Natural killer cell treated with Interleukin-12 subunit alpha and Interleukin-12 subunit beta and Interleukin-15 and Interleukin-18, amount 100 ng/mL, for 72 hours (primary cell): ENCODE results near the gene BPIFB1. TPM values are rescaled to one million over a fixed set of nuclear protein-coding genes. Genes with fewer than 3 reads are reported as not detected.

Experiments used
- ATAC-seq, 2 donors: fragments of 150-1000 bp; cut with Tn5 transposase in 1 of 2; sonication (Bioruptor Pico), chemical (Tn5 transposase) in 1 of 2; 2 replicates each; pipeline ENCODE4 v1.10.0; 2021
- DNase-seq: peaks from one replicate; pipeline ENCODE4 v3.0.0; 2022; ENCODE audit warnings: low spot score
- H3K27ac Mint-ChIP-seq, 2 donors: 1 replicate in 1 of 2; 2 replicates in 1 of 2; pipeline ENCODE4 v1.8.0; 2022; ENCODE audit warnings: mixed read lengths in 2 of 2, mild to moderate bottlenecking in 1 of 2, moderate library complexity in 1 of 2
- H3K27me3 Mint-ChIP-seq, 2 donors: 1 replicate in 1 of 2; 2 replicates in 1 of 2; pipeline ENCODE4 v1.8.0; 2022; ENCODE audit warnings: mixed read lengths in 2 of 2
- H3K36me3 Mint-ChIP-seq: one replicate; pipeline ENCODE4 v1.8.0; 2022; ENCODE audit warnings: mixed read lengths
- H3K4me1 Mint-ChIP-seq, 2 donors: 1 replicate in 1 of 2; 2 replicates in 1 of 2; pipeline ENCODE4 v1.8.0; 2022; ENCODE audit warnings: low read depth in 2 of 2, mixed read lengths in 2 of 2, mild to moderate bottlenecking in 1 of 2
- H3K4me3 Mint-ChIP-seq: one replicate; pipeline ENCODE4 v1.8.0; 2022; ENCODE audit warnings: mixed read lengths
- H3K9me3 Mint-ChIP-seq: 2 replicates; pipeline ENCODE4 v1.8.0; 2022; ENCODE audit warnings: mixed read lengths
- total RNA-seq, 2 donors: library from RNA; stranded (reverse); gene quantifications; one replicate each; pipeline ENCODE4 v1.2.3, GENCODE V29; 2022

The BPIFB1 gene
- not detected for total RNA-seq

- Mint-ChIP-seq H3K27ac (no peak within 1 kb of the TSS), H3K9me3 (no peaks in the 10 kb centered on the region), H3K4me3 (no peak within 1 kb of the TSS), H3K36me3 (no peaks in the 10 kb centered on the region), H3K27me3 (peaks cover 18 to 20% of the 10 kb centered on the region in 2 donors), H3K4me1 (no peaks in the 10 kb centered on the region)
- DNase-seq, result no peak
- ATAC-seq, result no peak
Observed at GRCh38 chr20:33282991-33283555, at the start of gene BPIFB1. BPIFB1 (plus strand) TSS chr20:33283214; CDS start chr20:33286074, 2,860 bp downstream.

DNA sequence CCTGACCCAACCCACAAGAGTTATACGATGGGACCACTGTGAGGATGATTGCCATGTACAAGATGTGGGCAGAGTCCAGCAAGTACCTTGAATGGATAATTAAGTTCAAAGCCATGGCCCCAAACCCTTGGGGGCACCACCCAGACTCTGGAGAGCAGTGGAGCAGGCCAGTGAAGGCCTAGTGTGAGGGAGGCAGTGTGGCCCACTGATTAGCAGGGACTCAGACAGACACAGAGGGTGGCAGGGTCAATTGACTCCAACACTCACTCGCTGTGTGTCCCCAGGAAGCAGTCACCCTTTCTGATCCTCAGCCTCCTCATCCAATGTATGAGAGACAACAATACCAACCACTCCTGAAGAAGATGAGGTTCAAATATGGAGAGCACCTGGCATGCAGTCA is 49.0 kb upstream of the BPIFB1 start:
- Mint-ChIP-seq H3K27ac (no peak overlapping the region), H3K4me3 (no peak overlapping the region), H3K27me3 (peaks cover 4 to 7% of the 10 kb centered on the region in 2 donors), H3K4me1 (peaks cover 16 to 23% of the 10 kb centered on the region in 2 donors), H3K36me3 (no peaks in the 10 kb centered on the region), H3K9me3 (no peaks in the 10 kb centered on the region)
- ATAC-seq (no peak), DNase-seq (no peak)

DNA sequence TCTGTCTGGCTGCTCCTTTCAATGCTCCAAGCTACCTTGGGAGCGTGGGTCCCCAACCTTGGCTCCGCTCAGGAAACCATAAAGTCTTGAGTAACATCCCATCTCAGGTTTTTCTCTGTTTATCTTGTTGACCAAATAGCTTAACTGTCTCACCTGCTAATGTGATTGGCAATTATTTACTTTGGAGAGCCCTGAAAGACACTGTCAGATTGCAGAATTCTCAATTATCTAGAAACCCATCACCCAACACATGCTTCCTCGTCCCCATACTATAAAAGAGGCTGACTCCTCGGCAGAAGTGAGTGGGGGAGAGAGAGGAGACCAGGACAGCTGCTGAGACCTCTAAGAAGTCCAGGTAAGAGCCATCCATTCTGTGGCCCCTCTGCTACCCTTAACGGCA is 47.3 kb upstream of the BPIFB1 start, which contains the start of gene BPIFA1:
BPIFA1 (plus strand) TSS at position 301 of the 400 bp plus-strand sequence. CDS start 1,716 bp downstream, outside the sequence.
- no peaks in the 10 kb centered on the region for H3K36me3 Mint-ChIP-seq
- no peak within 1 kb of the TSS for H3K27ac Mint-ChIP-seq
- peaks cover 3 to 13% of the 10 kb centered on the region in 2 donors for H3K4me1 Mint-ChIP-seq
- H3K4me3 Mint-ChIP-seq, result no peak within 1 kb of the TSS
- DNase-seq (no peak), ATAC-seq (no peak)
- H3K27me3 Mint-ChIP-seq, result peaks cover 8 to 19% of the 10 kb centered on the region in 2 donors
- H3K9me3 Mint-ChIP-seq, result no peaks in the 10 kb centered on the region

- Mint-ChIP-seq H3K9me3 (no peaks in the 10 kb centered on the region), H3K27ac (no peak overlapping the region), H3K4me1 (peaks cover 0 to 10% of the 10 kb centered on the region in 2 donors), H3K4me3 (no peak overlapping the region), H3K27me3 (peaks cover 8 to 19% of the 10 kb centered on the region in 2 donors), H3K36me3 (no peaks in the 10 kb centered on the region)
- no peak for DNase-seq
- no peak for ATAC-seq
Observed at GRCh38 chr20:33236351-33236750, 46.7 kb upstream of the BPIFB1 start.

DNA sequence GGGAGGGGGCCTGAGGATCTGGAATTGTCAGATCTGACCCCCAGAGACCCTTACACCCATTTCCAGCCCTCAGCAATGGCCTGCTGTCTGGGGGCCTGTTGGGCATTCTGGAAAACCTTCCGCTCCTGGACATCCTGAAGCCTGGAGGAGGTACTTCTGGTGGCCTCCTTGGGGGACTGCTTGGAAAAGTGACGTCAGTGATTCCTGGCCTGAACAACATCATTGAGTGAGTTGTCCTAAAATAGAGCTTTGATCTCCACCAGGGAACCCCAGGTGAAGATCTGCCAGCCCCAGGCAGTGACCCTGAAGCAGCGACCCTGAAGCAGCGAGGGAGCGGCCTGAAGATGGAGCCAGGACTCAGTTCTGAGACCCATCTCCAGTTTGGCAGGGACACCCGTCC is 45.0 kb upstream of the BPIFB1 start:
- peaks cover 14 to 23% of the 10 kb centered on the region in 2 donors for H3K27me3 Mint-ChIP-seq
- DNase-seq (no peak), ATAC-seq (no peak)
- H3K9me3 Mint-ChIP-seq, result no peaks in the 10 kb centered on the region
- H3K36me3 Mint-ChIP-seq, result no peaks in the 10 kb centered on the region
- H3K4me3 Mint-ChIP-seq, result no peak overlapping the region
- H3K4me1 Mint-ChIP-seq, result peaks cover 0 to 2% of the 10 kb centered on the region in 2 donors
- no peak overlapping the region for H3K27ac Mint-ChIP-seq

- Mint-ChIP-seq H3K27ac (no peak overlapping the region), H3K36me3 (no peaks in the 10 kb centered on the region), H3K4me3 (no peak overlapping the region), H3K27me3 (peaks cover 22 to 24% of the 10 kb centered on the region in 2 donors), H3K4me1 (peaks cover 0 to 3% of the 10 kb centered on the region in 2 donors), H3K9me3 (no peaks in the 10 kb centered on the region)
- no peak for ATAC-seq
- no peak for DNase-seq
Observed at GRCh38 chr20:33239418-33239817, 43.6 kb upstream of the BPIFB1 start.

DNA sequence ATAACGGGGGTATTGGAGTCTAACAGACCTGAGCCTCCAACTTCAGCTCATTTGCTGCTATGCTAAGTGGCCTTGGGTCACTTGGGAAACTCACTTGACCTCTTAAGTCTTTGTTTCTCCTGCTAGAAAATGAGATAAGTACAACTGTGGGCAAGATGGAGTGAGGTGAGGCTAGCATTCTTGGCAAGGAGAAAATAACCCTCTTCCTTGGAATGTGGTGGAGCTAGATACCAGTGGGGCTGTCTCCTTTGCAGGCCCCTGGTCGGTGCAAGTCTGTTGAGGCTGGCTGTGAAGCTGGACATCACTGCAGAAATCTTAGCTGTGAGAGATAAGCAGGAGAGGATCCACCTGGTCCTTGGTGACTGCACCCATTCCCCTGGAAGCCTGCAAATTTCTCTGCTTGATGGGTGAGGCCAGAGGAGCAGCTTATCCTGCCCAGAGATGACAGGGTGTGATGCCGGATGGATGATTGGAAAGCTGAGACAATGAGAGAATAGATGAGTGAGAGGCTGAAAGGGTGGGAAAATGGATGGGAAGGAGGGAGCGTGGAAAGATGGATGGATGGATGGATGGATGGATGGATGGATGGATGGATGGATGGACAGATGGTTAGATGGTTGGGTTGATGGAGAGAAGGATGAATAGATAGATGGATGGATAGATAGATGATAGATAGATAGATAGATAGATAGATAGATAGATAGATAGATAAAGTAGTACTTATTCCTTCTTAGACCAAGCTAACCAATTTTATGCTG is 42.9 kb upstream of the BPIFB1 start:
- peaks cover 22 to 32% of the 10 kb centered on the region in 2 donors for H3K27me3 Mint-ChIP-seq
- no peaks in the 10 kb centered on the region for H3K9me3 Mint-ChIP-seq
- no peak overlapping the region for H3K4me3 Mint-ChIP-seq
- H3K36me3 Mint-ChIP-seq, result no peaks in the 10 kb centered on the region
- DNase-seq (no peak), ATAC-seq (no peak)
- H3K4me1 Mint-ChIP-seq, result peaks cover 0 to 3% of the 10 kb centered on the region in 2 donors
- no peak overlapping the region for H3K27ac Mint-ChIP-seq

GRCh38 chr20:33240923-33241322 is 42.1 kb upstream of the BPIFB1 start:
- Mint-ChIP-seq H3K9me3 (no peaks in the 10 kb centered on the region), H3K27me3 (peaks cover 22 to 33% of the 10 kb centered on the region in 2 donors), H3K36me3 (no peaks in the 10 kb centered on the region), H3K27ac (no peak overlapping the region), H3K4me3 (no peak overlapping the region), H3K4me1 (peaks cover 0 to 3% of the 10 kb centered on the region in 2 donors)
- no peak for DNase-seq
- no peak for ATAC-seq

GRCh38 chr20:33242319-33243100 is 40.5 kb upstream of the BPIFB1 start:
- no peak overlapping the region for H3K27ac Mint-ChIP-seq
- H3K36me3 Mint-ChIP-seq, result no peaks in the 10 kb centered on the region
- DNase-seq (no peak), ATAC-seq (no peak)
- no peaks in the 10 kb centered on the region for H3K9me3 Mint-ChIP-seq
- H3K27me3 Mint-ChIP-seq, result peaks cover 20 to 33% of the 10 kb centered on the region in 2 donors
- peaks cover 0 to 3% of the 10 kb centered on the region in 2 donors for H3K4me1 Mint-ChIP-seq
- H3K4me3 Mint-ChIP-seq, result no peak overlapping the region

GRCh38 chr20:33246077-33246476 is 36.9 kb upstream of the BPIFB1 start:
- Mint-ChIP-seq H3K27ac (no peak overlapping the region), H3K36me3 (no peaks in the 10 kb centered on the region), H3K27me3 (peaks cover 15 to 19% of the 10 kb centered on the region in 2 donors), H3K4me1 (peaks cover 0 to 3% of the 10 kb centered on the region in 2 donors), H3K4me3 (no peak overlapping the region), H3K9me3 (no peaks in the 10 kb centered on the region)
- DNase-seq, result no peak
- ATAC-seq, result no peak

GRCh38 chr20:33249456-33249855 is 33.6 kb upstream of the BPIFB1 start:
- H3K27me3 Mint-ChIP-seq, result peaks cover 5 to 13% of the 10 kb centered on the region in 2 donors
- H3K36me3 Mint-ChIP-seq, result no peaks in the 10 kb centered on the region
- H3K4me1 Mint-ChIP-seq, result no peaks in the 10 kb centered on the region
- H3K4me3 Mint-ChIP-seq, result no peak overlapping the region
- DNase-seq, result no peak
- no peak for ATAC-seq
- H3K27ac Mint-ChIP-seq, result no peak overlapping the region
- no peaks in the 10 kb centered on the region for H3K9me3 Mint-ChIP-seq

GRCh38 chr20:33250666-33251065 is 32.3 kb upstream of the BPIFB1 start:
- no peaks in the 10 kb centered on the region for H3K36me3 Mint-ChIP-seq
- ATAC-seq (no peak), DNase-seq (no peak)
- H3K4me3 Mint-ChIP-seq, result no peak overlapping the region
- peaks cover 4 to 15% of the 10 kb centered on the region in 2 donors for H3K27me3 Mint-ChIP-seq
- no peaks in the 10 kb centered on the region for H3K9me3 Mint-ChIP-seq
- no peak overlapping the region for H3K27ac Mint-ChIP-seq
- H3K4me1 Mint-ChIP-seq, result no peaks in the 10 kb centered on the region

- H3K27ac Mint-ChIP-seq, result no peak overlapping the region
- H3K9me3 Mint-ChIP-seq, result no peaks in the 10 kb centered on the region
- DNase-seq, result no peak
- ATAC-seq, result no peak
- no peaks in the 10 kb centered on the region for H3K4me1 Mint-ChIP-seq
- H3K27me3 Mint-ChIP-seq, result peaks cover 4 to 23% of the 10 kb centered on the region in 2 donors
- no peak overlapping the region for H3K4me3 Mint-ChIP-seq
- H3K36me3 Mint-ChIP-seq, result no peaks in the 10 kb centered on the region
Observed at GRCh38 chr20:33251496-33251895, 31.5 kb upstream of the BPIFB1 start.

GRCh38 chr20:33252460-33252859 is 30.6 kb upstream of the BPIFB1 start:
- Mint-ChIP-seq H3K9me3 (no peaks in the 10 kb centered on the region), H3K36me3 (no peaks in the 10 kb centered on the region), H3K4me3 (no peak overlapping the region), H3K27ac (no peak overlapping the region), H3K4me1 (no peaks in the 10 kb centered on the region), H3K27me3 (peaks cover 8 to 30% of the 10 kb centered on the region in 2 donors)
- DNase-seq (no peak), ATAC-seq (no peak)
